ACC112 (cell line): ENCODE measurements around the gene CHST8.
A peak's percentile ranks its signal among the peaks of the same experiment; 100 is the strongest.

Experiments
- H2AFZ ChIP-seq: fragments of 200-600 bp; sonication (generic); one replicate; pipeline ENCODE4 v1.6.0; 2017; ENCODE audit warnings: antibody characterized with exemption, low read length; ENCODE audit not compliant: unreplicated experiment
- H3K27ac ChIP-seq: fragments of 200-600 bp; sonication (generic); 2 replicates; pipeline ENCODE4 v1.5.1; 2014; ENCODE audit warnings: low read depth, mild to moderate bottlenecking, antibody characterized with exemption, low read length, moderate library complexity
- H3K27me3 ChIP-seq: fragments of 200-600 bp; sonication (generic); 2 replicates; pipeline ENCODE4 v1.6.1; 2014; ENCODE audit warnings: mild to moderate bottlenecking, antibody characterized with exemption, low read length, moderate library complexity, mixed read lengths; ENCODE audit not compliant: insufficient read depth
- H3K36me3 ChIP-seq: fragments of 200-600 bp; sonication (generic); 2 replicates; pipeline ENCODE4 v1.6.1; 2016; ENCODE audit warnings: mild to moderate bottlenecking, antibody characterized with exemption, low read length, moderate library complexity, mixed read lengths; ENCODE audit not compliant: insufficient read depth
- H3K4me1 ChIP-seq: fragments of 200-600 bp; sonication (generic); one replicate; pipeline ENCODE4 v1.6.1; 2016; ENCODE audit warnings: low read length, mixed read lengths; ENCODE audit not compliant: insufficient read depth, unreplicated experiment, control insufficient read depth
- H3K4me3 ChIP-seq: fragments of 200-600 bp; sonication (generic); 2 replicates; pipeline ENCODE4 v1.5.1; 2014; ENCODE audit warnings: mild to moderate bottlenecking, low read depth, low read length
- H3K79me2 ChIP-seq: fragments of 200-600 bp; sonication (generic); one replicate; pipeline ENCODE4 v1.6.0; 2016; ENCODE audit warnings: low read length; ENCODE audit not compliant: control insufficient read depth, unreplicated experiment, insufficient read depth

The CHST8 gene

GRCh38 chr19:33621811-33622504 lies at the start of gene CHST8:
Gene CHST8, plus strand, starts transcription at chr19:33621953. Its CDS starts 67,309 bp downstream, at chr19:33689262.
- no peaks in the 10 kb centered on the region for H3K4me1 ChIP-seq
- no peaks in the 10 kb centered on the region for H3K36me3 ChIP-seq
- peaks cover 65% of the 10 kb centered on the region for H3K27me3 ChIP-seq
- peak within 1 kb of the TSS; percentile 60 for H3K4me3 ChIP-seq
- no peaks in the 10 kb centered on the region for H3K79me2 ChIP-seq
- no peak within 1 kb of the TSS for H3K27ac ChIP-seq
- H2AFZ ChIP-seq: no peak within 1 kb of the TSS

- H3K36me3 ChIP-seq: no peaks in the 10 kb centered on the region
- H3K4me1 ChIP-seq: no peaks in the 10 kb centered on the region
- H3K79me2 ChIP-seq: no peaks in the 10 kb centered on the region
- H2AFZ ChIP-seq: no peak overlapping the region
- H3K4me3 ChIP-seq: no peak overlapping the region
- peaks cover 45% of the 10 kb centered on the region for H3K27me3 ChIP-seq
- no peak overlapping the region for H3K27ac ChIP-seq
Observed at GRCh38 chr19:33572929-33573328, 48.8 kb upstream of the CHST8 start.

- Histone ChIP-seq H3K79me2 (no peaks in the 10 kb centered on the region), H3K27ac (no peak overlapping the region), H3K4me3 (no peak overlapping the region), H3K4me1 (no peaks in the 10 kb centered on the region), H2AFZ (no peak overlapping the region), H3K36me3 (no peaks in the 10 kb centered on the region), H3K27me3 (peaks cover 36% of the 10 kb centered on the region)
Observed at GRCh38 chr19:33574824-33575223, 46.9 kb upstream of the CHST8 start.

- Histone ChIP-seq H3K27me3 (peaks cover 4% of the 10 kb centered on the region), H3K27ac (no peak overlapping the region), H3K36me3 (no peaks in the 10 kb centered on the region), H3K79me2 (no peaks in the 10 kb centered on the region), H3K4me3 (no peak overlapping the region), H3K4me1 (no peaks in the 10 kb centered on the region), H2AFZ (no peak overlapping the region)
Observed at GRCh38 chr19:33578697-33579096, 43.1 kb upstream of the CHST8 start.

GRCh38 chr19:33580026-33580644 lies 41.6 kb upstream of the CHST8 start:
- peaks cover 4% of the 10 kb centered on the region for H3K27me3 ChIP-seq
- no peak overlapping the region for H3K27ac ChIP-seq
- H3K79me2 ChIP-seq: no peaks in the 10 kb centered on the region
- no peak overlapping the region for H3K4me3 ChIP-seq
- H3K4me1 ChIP-seq: no peaks in the 10 kb centered on the region
- H3K36me3 ChIP-seq: no peaks in the 10 kb centered on the region
- H2AFZ ChIP-seq: no peak overlapping the region

- H3K4me1 ChIP-seq: no peaks in the 10 kb centered on the region
- no peak overlapping the region for H3K27ac ChIP-seq
- H3K4me3 ChIP-seq: no peak overlapping the region
- no peaks in the 10 kb centered on the region for H3K36me3 ChIP-seq
- no peak overlapping the region for H2AFZ ChIP-seq
- peaks cover 4% of the 10 kb centered on the region for H3K27me3 ChIP-seq
- H3K79me2 ChIP-seq: no peaks in the 10 kb centered on the region
Observed at GRCh38 chr19:33580645-33581037, 41.1 kb upstream of the CHST8 start.

- H3K36me3 ChIP-seq: no peaks in the 10 kb centered on the region
- no peak overlapping the region for H3K4me3 ChIP-seq
- H3K4me1 ChIP-seq: no peaks in the 10 kb centered on the region
- H3K27ac ChIP-seq: no peak overlapping the region
- H3K27me3 ChIP-seq: no peaks in the 10 kb centered on the region; the same call in none of the 2 replicates
- H2AFZ ChIP-seq: no peak overlapping the region
- no peaks in the 10 kb centered on the region for H3K79me2 ChIP-seq
Observed at GRCh38 chr19:33582914-33583313, 38.8 kb upstream of the CHST8 start.

- no peaks in the 10 kb centered on the region for H3K36me3 ChIP-seq
- H3K27me3 ChIP-seq: peaks cover 6% of the 10 kb centered on the region; the same call in 1 of the 2 replicates
- H2AFZ ChIP-seq: no peak overlapping the region
- no peaks in the 10 kb centered on the region for H3K79me2 ChIP-seq
- no peaks in the 10 kb centered on the region for H3K4me1 ChIP-seq
- no peak overlapping the region for H3K27ac ChIP-seq
- H3K4me3 ChIP-seq: no peak overlapping the region
Observed at GRCh38 chr19:33587150-33587549, 34.6 kb upstream of the CHST8 start.

GRCh38 chr19:33590224-33590623 lies 31.5 kb upstream of the CHST8 start:
- no peak overlapping the region for H2AFZ ChIP-seq
- peaks cover 10% of the 10 kb centered on the region; the same call in 1 of the 2 replicates for H3K27me3 ChIP-seq
- no peaks in the 10 kb centered on the region for H3K36me3 ChIP-seq
- no peak overlapping the region for H3K27ac ChIP-seq
- H3K4me3 ChIP-seq: no peak overlapping the region
- no peaks in the 10 kb centered on the region for H3K4me1 ChIP-seq
- H3K79me2 ChIP-seq: no peaks in the 10 kb centered on the region

GRCh38 chr19:33595783-33596182 lies 26.0 kb upstream of the CHST8 start:
- no peaks in the 10 kb centered on the region for H3K36me3 ChIP-seq
- no peak overlapping the region for H3K4me3 ChIP-seq
- H3K79me2 ChIP-seq: no peaks in the 10 kb centered on the region
- no peak overlapping the region for H3K27ac ChIP-seq
- H2AFZ ChIP-seq: no peak overlapping the region
- peaks cover 5% of the 10 kb centered on the region; the same call in 1 of the 2 replicates for H3K27me3 ChIP-seq
- no peaks in the 10 kb centered on the region for H3K4me1 ChIP-seq

GRCh38 chr19:33601583-33601982 lies 20.2 kb upstream of the CHST8 start:
- no peak overlapping the region for H3K4me3 ChIP-seq
- no peaks in the 10 kb centered on the region for H3K36me3 ChIP-seq
- no peak overlapping the region for H3K27ac ChIP-seq
- H3K4me1 ChIP-seq: no peaks in the 10 kb centered on the region
- H3K27me3 ChIP-seq: no peaks in the 10 kb centered on the region
- H3K79me2 ChIP-seq: no peaks in the 10 kb centered on the region
- H2AFZ ChIP-seq: no peak overlapping the region
